ENCODE measurements around the gene KCNH2. TPM values are rescaled to one million over a fixed set of nuclear protein-coding genes. Genes with fewer than 3 reads are reported as not detected.

Gene KCNH2
- total RNA-seq, 1 experiment from 2014 or later: 16.2 TPM

DNA sequence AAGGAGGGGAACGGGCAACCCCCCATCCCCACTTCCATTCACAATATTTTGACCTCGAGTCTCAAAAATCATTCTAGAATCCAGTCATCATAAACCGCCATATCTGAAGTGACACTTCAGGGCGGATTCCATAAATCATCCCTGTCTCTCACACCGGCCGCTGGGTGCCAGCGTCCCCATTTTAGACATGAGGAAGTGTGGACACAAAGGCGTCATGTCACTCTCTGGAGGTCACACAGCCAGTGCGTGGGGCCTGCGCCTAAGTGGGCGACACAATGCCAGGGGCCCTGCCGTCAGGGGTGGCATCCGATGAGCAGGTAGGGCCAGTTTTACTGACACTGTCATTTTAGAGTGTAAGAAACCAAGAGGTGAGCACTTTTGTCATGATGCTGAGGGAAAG is 19.5 kb downstream of the KCNH2 start:
- Mint-ChIP-seq H3K9me3 (no peaks in the 10 kb centered on the region), H3K4me3 (no peak overlapping the region), H3K27ac (no peak overlapping the region), H3K27me3 (ENCODE audit: low read depth) (no peaks in the 10 kb centered on the region), H3K36me3 (no peaks in the 10 kb centered on the region), H3K4me1 (peaks cover 15% of the 10 kb centered on the region)
- TF ChIP-seq, protein P1, sequence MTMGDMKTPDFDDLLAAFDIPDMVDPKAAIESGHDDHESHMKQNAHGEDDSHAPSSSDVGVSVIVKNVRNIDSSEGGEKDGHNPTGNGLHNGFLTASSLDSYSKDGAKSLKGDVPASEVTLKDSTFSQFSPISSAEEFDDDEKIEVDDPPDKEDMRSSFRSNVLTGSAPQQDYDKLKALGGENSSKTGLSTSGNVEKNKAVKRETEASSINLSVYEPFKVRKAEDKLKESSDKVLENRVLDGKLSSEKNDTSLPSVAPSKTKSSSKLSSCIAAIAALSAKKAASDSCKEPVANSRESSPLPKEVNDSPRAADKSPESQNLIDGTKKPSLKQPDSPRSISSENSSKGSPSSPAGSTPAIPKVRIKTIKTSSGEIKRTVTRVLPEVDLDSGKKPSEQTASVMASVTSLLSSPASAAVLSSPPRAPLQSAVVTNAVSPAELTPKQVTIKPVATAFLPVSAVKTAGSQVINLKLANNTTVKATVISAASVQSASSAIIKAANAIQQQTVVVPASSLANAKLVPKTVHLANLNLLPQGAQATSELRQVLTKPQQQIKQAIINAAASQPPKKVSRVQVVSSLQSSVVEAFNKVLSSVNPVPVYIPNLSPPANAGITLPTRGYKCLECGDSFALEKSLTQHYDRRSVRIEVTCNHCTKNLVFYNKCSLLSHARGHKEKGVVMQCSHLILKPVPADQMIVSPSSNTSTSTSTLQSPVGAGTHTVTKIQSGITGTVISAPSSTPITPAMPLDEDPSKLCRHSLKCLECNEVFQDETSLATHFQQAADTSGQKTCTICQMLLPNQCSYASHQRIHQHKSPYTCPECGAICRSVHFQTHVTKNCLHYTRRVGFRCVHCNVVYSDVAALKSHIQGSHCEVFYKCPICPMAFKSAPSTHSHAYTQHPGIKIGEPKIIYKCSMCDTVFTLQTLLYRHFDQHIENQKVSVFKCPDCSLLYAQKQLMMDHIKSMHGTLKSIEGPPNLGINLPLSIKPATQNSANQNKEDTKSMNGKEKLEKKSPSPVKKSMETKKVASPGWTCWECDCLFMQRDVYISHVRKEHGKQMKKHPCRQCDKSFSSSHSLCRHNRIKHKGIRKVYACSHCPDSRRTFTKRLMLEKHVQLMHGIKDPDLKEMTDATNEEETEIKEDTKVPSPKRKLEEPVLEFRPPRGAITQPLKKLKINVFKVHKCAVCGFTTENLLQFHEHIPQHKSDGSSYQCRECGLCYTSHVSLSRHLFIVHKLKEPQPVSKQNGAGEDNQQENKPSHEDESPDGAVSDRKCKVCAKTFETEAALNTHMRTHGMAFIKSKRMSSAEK (CRISPR knock-in tag; IDR thresholded peaks at IDR 0.05; ENCODE audit: borderline replicate concordance): no peak
- no peak for TF ChIP-seq KAT7 (CRISPR knock-in tag; IDR thresholded peaks at IDR 0.05; ENCODE audit: borderline replicate concordance)
- no peak for TF ChIP-seq FOXP1 (CRISPR knock-in tag; IDR thresholded peaks at IDR 0.05; ENCODE audit: borderline replicate concordance)
- TF ChIP-seq, protein P2, sequence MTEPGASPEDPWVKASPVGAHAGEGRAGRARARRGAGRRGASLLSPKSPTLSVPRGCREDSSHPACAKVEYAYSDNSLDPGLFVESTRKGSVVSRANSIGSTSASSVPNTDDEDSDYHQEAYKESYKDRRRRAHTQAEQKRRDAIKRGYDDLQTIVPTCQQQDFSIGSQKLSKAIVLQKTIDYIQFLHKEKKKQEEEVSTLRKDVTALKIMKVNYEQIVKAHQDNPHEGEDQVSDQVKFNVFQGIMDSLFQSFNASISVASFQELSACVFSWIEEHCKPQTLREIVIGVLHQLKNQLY (CRISPR knock-in tag; IDR thresholded peaks at IDR 0.05): no peak
- ATAC-seq: no peak
- POLR2A ChIA-PET: no interaction called here
- CTCF ChIA-PET: interaction anchor here (0.9 to 1.4 kb wide), 3 partner anchors 16 to 22 kb away, joined by 3 read pairs; no protein-coding TSS in a partner anchor
- DNase-seq (ENCODE audit: low spot score): no peak

DNA sequence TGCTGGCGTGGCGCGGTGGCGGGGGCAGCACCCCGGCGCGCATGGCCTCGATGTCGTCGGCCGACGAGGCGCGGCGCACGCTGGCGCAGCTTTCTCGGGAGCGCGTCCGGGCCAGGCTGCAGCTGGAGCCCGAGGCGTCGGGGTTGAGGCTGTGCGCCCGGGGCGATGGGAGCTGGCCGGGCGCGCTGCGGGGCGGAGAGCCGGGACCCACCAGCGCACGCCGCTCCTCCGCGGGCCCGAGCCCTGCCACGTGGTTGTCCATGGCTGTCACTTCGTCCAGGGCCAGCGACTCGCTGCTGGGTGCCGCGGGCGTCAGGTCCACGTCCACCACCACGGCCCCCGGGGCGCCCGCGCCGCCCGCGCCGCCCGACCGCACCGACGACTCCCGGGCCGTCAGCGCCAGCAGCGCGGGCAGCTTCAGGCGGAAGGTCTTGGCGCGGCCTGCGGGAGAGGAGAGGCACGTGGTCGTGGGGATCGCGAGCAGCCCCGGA is 20.0 kb downstream of the KCNH2 start:
- CTCF ChIA-PET: interaction anchor here (0.9 to 1.5 kb wide), 6 partner anchors 17 to 60 kb away, joined by 3 to 5 read pairs (median 3); no protein-coding TSS in a partner anchor
- Mint-ChIP-seq H3K27me3 (ENCODE audit: low read depth) (no peaks in the 10 kb centered on the region), H3K4me3 (no peak overlapping the region), H3K27ac (no peak overlapping the region), H3K4me1 (peaks cover 13% of the 10 kb centered on the region), H3K36me3 (no peaks in the 10 kb centered on the region), H3K9me3 (no peaks in the 10 kb centered on the region)
- no peak for DNase-seq (ENCODE audit: low spot score)
- no peak for ATAC-seq
- POLR2A ChIA-PET: no interaction called here
- TF ChIP-seq ZNF219 (CRISPR knock-in tag; IDR thresholded peaks at IDR 0.05; ENCODE audit: borderline replicate concordance) (no peak), JUN (CRISPR knock-in tag; IDR thresholded peaks at IDR 0.05) (no peak), KAT7 (CRISPR knock-in tag; IDR thresholded peaks at IDR 0.05; ENCODE audit: borderline replicate concordance) (no peak; the same call in 1 of the 2 replicates), SP1 (CRISPR knock-in tag; conservative IDR thresholded peaks at IDR 0.05) (no peak), EMX1 (CRISPR knock-in tag; IDR thresholded peaks at IDR 0.05) (no peak), FOXP1 (CRISPR knock-in tag; IDR thresholded peaks at IDR 0.05; ENCODE audit: borderline replicate concordance) (no peak), ZNF423 (CRISPR knock-in tag; IDR thresholded peaks at IDR 0.05) (no peak), ZNF138 (CRISPR knock-in tag; conservative IDR thresholded peaks at IDR 0.05) (no peak), CREM (CRISPR knock-in tag; IDR thresholded peaks at IDR 0.05) (no peak), NR2C2 (CRISPR knock-in tag; IDR thresholded peaks at IDR 0.05) (no peak), GABPB1 (CRISPR knock-in tag; IDR thresholded peaks at IDR 0.05) (no peak)
- TF ChIP-seq, protein P3, sequence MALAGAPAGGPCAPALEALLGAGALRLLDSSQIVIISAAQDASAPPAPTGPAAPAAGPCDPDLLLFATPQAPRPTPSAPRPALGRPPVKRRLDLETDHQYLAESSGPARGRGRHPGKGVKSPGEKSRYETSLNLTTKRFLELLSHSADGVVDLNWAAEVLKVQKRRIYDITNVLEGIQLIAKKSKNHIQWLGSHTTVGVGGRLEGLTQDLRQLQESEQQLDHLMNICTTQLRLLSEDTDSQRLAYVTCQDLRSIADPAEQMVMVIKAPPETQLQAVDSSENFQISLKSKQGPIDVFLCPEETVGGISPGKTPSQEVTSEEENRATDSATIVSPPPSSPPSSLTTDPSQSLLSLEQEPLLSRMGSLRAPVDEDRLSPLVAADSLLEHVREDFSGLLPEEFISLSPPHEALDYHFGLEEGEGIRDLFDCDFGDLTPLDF (CRISPR knock-in tag; IDR thresholded peaks at IDR 0.05): no peak
- TF ChIP-seq, protein P4, sequence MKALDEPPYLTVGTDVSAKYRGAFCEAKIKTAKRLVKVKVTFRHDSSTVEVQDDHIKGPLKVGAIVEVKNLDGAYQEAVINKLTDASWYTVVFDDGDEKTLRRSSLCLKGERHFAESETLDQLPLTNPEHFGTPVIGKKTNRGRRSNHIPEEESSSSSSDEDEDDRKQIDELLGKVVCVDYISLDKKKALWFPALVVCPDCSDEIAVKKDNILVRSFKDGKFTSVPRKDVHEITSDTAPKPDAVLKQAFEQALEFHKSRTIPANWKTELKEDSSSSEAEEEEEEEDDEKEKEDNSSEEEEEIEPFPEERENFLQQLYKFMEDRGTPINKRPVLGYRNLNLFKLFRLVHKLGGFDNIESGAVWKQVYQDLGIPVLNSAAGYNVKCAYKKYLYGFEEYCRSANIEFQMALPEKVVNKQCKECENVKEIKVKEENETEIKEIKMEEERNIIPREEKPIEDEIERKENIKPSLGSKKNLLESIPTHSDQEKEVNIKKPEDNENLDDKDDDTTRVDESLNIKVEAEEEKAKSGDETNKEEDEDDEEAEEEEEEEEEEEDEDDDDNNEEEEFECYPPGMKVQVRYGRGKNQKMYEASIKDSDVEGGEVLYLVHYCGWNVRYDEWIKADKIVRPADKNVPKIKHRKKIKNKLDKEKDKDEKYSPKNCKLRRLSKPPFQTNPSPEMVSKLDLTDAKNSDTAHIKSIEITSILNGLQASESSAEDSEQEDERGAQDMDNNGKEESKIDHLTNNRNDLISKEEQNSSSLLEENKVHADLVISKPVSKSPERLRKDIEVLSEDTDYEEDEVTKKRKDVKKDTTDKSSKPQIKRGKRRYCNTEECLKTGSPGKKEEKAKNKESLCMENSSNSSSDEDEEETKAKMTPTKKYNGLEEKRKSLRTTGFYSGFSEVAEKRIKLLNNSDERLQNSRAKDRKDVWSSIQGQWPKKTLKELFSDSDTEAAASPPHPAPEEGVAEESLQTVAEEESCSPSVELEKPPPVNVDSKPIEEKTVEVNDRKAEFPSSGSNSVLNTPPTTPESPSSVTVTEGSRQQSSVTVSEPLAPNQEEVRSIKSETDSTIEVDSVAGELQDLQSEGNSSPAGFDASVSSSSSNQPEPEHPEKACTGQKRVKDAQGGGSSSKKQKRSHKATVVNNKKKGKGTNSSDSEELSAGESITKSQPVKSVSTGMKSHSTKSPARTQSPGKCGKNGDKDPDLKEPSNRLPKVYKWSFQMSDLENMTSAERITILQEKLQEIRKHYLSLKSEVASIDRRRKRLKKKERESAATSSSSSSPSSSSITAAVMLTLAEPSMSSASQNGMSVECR (CRISPR knock-in tag; IDR thresholded peaks at IDR 0.05; ENCODE audit: borderline replicate concordance): no peak
- TF ChIP-seq, protein P5, sequence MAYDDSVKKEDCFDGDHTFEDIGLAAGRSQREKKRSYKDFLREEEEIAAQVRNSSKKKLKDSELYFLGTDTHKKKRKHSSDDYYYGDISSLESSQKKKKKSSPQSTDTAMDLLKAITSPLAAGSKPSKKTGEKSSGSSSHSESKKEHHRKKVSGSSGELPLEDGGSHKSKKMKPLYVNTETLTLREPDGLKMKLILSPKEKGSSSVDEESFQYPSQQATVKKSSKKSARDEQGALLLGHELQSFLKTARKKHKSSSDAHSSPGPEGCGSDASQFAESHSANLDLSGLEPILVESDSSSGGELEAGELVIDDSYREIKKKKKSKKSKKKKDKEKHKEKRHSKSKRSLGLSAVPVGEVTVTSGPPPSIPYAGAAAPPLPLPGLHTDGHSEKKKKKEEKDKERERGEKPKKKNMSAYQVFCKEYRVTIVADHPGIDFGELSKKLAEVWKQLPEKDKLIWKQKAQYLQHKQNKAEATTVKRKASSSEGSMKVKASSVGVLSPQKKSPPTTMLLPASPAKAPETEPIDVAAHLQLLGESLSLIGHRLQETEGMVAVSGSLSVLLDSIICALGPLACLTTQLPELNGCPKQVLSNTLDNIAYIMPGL (CRISPR knock-in tag; IDR thresholded peaks at IDR 0.05): no peak
- TF ChIP-seq, protein P6, sequence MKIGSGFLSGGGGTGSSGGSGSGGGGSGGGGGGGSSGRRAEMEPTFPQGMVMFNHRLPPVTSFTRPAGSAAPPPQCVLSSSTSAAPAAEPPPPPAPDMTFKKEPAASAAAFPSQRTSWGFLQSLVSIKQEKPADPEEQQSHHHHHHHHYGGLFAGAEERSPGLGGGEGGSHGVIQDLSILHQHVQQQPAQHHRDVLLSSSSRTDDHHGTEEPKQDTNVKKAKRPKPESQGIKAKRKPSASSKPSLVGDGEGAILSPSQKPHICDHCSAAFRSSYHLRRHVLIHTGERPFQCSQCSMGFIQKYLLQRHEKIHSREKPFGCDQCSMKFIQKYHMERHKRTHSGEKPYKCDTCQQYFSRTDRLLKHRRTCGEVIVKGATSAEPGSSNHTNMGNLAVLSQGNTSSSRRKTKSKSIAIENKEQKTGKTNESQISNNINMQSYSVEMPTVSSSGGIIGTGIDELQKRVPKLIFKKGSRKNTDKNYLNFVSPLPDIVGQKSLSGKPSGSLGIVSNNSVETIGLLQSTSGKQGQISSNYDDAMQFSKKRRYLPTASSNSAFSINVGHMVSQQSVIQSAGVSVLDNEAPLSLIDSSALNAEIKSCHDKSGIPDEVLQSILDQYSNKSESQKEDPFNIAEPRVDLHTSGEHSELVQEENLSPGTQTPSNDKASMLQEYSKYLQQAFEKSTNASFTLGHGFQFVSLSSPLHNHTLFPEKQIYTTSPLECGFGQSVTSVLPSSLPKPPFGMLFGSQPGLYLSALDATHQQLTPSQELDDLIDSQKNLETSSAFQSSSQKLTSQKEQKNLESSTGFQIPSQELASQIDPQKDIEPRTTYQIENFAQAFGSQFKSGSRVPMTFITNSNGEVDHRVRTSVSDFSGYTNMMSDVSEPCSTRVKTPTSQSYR (CRISPR knock-in tag; IDR thresholded peaks at IDR 0.05): no peak
- TF ChIP-seq, protein P7, sequence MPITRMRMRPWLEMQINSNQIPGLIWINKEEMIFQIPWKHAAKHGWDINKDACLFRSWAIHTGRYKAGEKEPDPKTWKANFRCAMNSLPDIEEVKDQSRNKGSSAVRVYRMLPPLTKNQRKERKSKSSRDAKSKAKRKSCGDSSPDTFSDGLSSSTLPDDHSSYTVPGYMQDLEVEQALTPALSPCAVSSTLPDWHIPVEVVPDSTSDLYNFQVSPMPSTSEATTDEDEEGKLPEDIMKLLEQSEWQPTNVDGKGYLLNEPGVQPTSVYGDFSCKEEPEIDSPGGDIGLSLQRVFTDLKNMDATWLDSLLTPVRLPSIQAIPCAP (CRISPR knock-in tag; IDR thresholded peaks at IDR 0.05): no peak

All from WTC11 (cell line).